Neural progenitor cell (in vitro differentiated cells): ENCODE measurements around the gene UBE2D3.

Experiments
- EZH2 ChIP-seq: fragments of 200-600 bp; sonication (generic); IDR thresholded peaks from 2 replicates; pipeline ENCODE4 v1.6.1; 2017; ENCODE audit warnings: antibody characterized with exemption, mild to moderate bottlenecking, moderate library complexity
- TF ChIP-seq, protein P1 (sequence below): fragments of 200-600 bp; sonication (generic); IDR thresholded peaks from 2 replicates; pipeline ENCODE4 v1.5.1; 2017; ENCODE audit warnings: antibody characterized with exemption, mild to moderate bottlenecking

DNA sequence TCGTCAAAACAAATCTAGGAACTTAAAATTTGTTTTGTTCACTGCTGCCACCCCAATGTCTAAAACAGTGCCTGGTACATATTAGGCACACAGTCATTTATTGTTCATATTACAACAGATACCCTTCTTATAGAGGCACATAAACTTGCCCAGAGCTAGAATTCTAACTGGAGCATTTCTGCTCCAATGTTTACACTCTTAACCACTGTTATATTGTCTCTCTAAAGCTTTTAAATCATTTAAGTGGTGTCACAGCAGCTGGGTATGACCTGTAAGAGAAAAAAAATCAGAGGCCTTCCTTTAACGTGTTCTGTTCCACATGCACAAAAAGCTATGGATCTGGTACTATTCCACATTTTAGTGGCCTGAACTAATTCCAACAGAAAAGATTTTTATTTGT lies 3.0 kb downstream of the UBE2D3 start:
- TF ChIP-seq, protein P1, sequence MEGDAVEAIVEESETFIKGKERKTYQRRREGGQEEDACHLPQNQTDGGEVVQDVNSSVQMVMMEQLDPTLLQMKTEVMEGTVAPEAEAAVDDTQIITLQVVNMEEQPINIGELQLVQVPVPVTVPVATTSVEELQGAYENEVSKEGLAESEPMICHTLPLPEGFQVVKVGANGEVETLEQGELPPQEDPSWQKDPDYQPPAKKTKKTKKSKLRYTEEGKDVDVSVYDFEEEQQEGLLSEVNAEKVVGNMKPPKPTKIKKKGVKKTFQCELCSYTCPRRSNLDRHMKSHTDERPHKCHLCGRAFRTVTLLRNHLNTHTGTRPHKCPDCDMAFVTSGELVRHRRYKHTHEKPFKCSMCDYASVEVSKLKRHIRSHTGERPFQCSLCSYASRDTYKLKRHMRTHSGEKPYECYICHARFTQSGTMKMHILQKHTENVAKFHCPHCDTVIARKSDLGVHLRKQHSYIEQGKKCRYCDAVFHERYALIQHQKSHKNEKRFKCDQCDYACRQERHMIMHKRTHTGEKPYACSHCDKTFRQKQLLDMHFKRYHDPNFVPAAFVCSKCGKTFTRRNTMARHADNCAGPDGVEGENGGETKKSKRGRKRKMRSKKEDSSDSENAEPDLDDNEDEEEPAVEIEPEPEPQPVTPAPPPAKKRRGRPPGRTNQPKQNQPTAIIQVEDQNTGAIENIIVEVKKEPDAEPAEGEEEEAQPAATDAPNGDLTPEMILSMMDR = no peak
- TF ChIP-seq EZH2 = no peak
